GM19239 (cell line): ENCODE data around the gene PLEKHA1.

Source experiments
- DNase-seq: peaks from one replicate; pipeline ENCODE4 v3.0.0; 2011; ENCODE audit warnings: low spot score; ENCODE audit not compliant: insufficient read length
- FAIRE-seq: peaks from 2 replicates; lab custom pipeline; 2011; peaks lifted over from hg19 to GRCh38; lab: Jason Lieb, UNC

The PLEKHA1 gene

DNA sequence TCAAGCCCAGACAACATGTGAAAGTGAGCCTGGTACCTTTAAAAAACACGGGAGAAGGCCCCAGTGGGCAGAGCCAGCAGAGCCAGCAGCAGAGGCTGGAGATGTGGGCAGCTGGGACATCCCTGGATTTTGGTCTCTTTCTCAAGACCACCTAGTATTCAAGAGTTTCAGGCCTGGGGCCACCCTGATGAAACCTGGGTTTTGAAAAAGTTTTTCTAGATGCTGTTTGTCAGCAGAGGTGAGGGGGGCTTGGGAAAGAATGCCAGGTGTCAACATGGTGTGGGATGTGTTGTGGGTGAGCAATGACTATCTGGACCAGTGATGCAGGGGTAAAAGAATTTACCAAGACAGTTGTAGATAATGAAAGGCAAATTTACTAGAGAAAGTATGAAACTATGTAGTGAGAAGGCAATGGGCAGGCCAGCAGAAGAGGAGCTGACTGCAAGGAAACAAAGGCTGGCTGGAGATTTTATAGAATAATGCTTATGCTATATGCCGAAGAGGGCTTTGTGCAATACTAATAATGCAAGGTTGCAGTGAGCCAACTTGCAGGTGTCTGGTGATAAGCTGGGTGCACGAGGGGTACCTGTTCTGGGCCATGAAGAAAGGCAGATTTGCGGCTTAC, 28.1 kb upstream of the PLEKHA1 start:
- DNase-seq (no peak), FAIRE-seq (no peak)

GRCh38 chr10:122347170-122347841, 27.2 kb upstream of the PLEKHA1 start:
- DNase-seq (no peak), FAIRE-seq (no peak)

GRCh38 chr10:122348512-122348911, 26.0 kb upstream of the PLEKHA1 start:
- FAIRE-seq, result no peak
- no peak for DNase-seq

GRCh38 chr10:122348935-122349361, 25.6 kb upstream of the PLEKHA1 start:
- DNase-seq, result no peak
- no peak for FAIRE-seq

GRCh38 chr10:122349758-122350369, 24.6 kb upstream of the PLEKHA1 start:
- FAIRE-seq, result no peak

GRCh38 chr10:122350893-122351292, 23.6 kb upstream of the PLEKHA1 start:
- FAIRE-seq (no peak), DNase-seq (no peak)

More at GRCh38 chr10:122349758-122350369, 24.6 kb upstream of the PLEKHA1 start:
- DNase-seq, result no peak

GRCh38 chr10:122352817-122353525, 21.5 kb upstream of the PLEKHA1 start:
- DNase-seq, result no peak
- FAIRE-seq, result no peak

DNA sequence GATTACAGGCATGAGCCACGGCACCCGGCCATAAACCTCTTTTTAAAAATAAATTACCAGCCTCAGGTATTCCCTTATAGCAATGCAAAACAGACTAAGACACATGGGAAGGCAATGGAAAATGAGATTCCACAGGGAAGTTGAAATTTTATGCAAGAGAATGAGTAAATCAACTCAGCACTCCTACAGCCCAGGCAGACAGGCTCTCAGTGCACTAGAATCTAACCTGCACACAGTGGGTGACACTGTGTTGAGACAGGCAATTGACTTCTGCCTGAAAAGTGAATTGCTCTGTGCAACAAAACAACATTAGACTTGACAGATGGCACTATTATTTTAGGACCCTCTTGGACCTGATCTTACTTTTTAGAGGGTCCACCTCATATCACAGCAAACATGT, 20.1 kb upstream of the PLEKHA1 start:
- FAIRE-seq (no peak), DNase-seq (no peak)

DNA sequence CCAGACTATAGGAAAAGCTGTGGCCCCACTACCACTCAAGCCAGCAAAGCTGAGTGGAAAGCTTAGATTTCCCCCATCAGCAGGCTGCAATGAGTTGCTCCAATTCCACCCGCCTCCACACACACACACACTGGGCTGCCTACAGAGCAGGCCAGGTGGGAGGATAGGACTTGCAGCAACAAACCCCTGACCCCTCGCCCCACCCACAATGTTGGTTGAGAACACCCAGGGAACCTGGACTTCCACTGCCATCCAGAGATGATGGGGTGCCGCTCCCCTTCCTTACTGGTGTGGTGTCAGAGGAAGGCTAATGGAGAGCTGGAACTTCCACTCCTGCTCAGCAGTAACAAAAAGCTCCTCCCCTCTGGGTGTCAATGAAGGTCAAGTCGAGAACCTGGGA, 16.8 kb upstream of the PLEKHA1 start:
- DNase-seq (no peak), FAIRE-seq (no peak)

GRCh38 chr10:122359621-122360020, 14.9 kb upstream of the PLEKHA1 start:
- FAIRE-seq, result no peak
- no peak for DNase-seq

- no peak for FAIRE-seq
- DNase-seq, result no peak
These were observed 13.5 kb upstream of the PLEKHA1 start for GRCh38 chr10:122361046-122361445.

- FAIRE-seq (no peak), DNase-seq (no peak)
These were observed 12.4 kb upstream of the PLEKHA1 start for GRCh38 chr10:122362031-122362592.

DNA sequence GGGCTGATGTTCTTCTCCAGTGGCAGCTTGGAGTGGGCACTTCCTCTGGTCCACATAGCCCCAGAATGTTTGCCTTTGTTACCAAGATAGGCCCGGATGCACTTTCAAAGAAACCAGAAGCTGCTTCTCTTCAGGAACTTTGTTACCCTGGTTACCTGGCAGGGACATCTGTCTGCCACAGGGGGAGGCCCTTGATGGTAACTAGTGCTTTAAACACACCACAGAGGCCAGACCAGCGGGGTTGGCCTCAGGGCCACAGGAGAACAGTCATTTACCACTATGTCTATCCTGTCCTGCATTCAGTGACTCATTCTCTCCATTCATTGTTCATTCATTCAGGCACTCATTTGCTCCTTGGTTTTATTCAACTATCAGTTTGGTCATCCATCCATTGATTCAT, 11.9 kb upstream of the PLEKHA1 start:
- FAIRE-seq (no peak), DNase-seq (no peak)

- no peak for DNase-seq
These were observed 11.2 kb upstream of the PLEKHA1 start for GRCh38 chr10:122363311-122363710.

DNA sequence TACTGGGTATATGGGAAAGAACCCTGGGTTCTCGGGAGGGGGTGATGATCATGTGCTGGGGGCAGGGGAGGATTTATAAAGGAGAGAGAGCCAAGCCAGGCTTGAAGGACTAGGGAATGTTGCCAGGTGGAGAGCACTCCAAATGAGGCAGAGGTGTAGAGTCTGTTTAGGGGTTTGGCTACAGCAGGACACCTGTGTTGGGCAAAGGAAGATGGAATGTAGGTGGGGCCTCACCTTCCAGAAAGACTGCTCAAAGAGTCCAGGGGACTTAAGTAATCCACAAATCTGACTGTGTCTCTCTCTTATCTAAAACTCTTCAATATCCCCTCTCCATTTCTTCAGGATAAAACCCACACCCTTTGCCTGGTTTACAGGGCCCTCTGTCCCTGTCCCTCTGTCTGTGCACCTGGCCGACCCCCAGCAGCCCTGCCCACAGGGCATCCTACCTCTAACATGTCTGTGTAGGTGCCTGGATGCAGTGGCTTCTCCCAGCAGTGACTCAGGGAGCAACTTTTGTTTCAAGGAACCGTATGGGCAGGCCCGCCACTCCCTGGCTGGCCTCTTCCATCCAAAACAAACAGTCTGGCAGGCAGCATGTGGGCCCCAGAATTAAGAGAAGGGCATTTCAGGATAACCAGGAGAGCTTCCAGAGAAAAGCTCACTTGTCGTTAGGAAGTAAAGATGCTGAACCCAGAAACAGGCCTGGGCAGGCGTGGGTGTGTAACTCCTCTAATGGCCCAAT, 10.6 kb upstream of the PLEKHA1 start:
- DNase-seq (no peak), FAIRE-seq (no peak)

More at GRCh38 chr10:122363311-122363710, 11.2 kb upstream of the PLEKHA1 start:
- FAIRE-seq, result no peak

- DNase-seq, result no peak
- no peak for FAIRE-seq
These were observed 5.8 kb upstream of the PLEKHA1 start for GRCh38 chr10:122368502-122369254.

DNA sequence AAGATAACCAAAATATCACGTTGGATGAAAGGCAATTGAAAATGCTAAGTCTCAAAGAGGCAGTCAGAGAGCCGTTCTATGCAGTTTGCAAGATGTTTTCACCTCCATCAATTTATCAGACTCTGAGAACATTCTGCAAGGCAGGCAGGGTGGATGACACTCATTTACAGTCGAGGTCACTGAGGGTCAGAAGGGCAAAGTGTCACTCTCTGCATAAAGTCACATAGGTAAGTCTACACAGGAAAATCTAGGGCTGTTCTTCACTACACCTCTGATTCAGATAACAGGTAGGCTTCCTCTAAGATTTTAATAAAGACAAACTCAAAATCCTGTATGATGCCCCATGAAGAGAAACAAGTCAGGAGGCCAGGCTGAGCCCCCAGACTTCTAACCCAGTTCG, 1.4 kb upstream of the PLEKHA1 start:
- DNase-seq (no peak), FAIRE-seq (no peak)

- FAIRE-seq (no peak), DNase-seq (no peak)
These were observed 787 bp upstream of the PLEKHA1 start for GRCh38 chr10:122373721-122374120.
